Neural crest cell (in vitro differentiated cells): ENCODE results near the gene NOS1AP. TPM values are rescaled to one million over a fixed set of nuclear protein-coding genes. Genes with fewer than 3 reads are reported as not detected.

Source experiments
- DNase-seq: peaks from one replicate; pipeline ENCODE4 v3.0.0; 2021; ENCODE audit warnings: low read depth, mixed read lengths, low spot score
- H3K27ac Mint-ChIP-seq: one replicate; pipeline ENCODE4 v1.8.0; 2021; ENCODE audit warnings: mild to moderate bottlenecking, mixed read lengths; ENCODE audit not compliant: unreplicated experiment
- H3K27me3 Mint-ChIP-seq: 2 replicates; pipeline ENCODE4 v1.8.0; 2021; ENCODE audit warnings: low read depth, mild to moderate bottlenecking, mixed read lengths
- H3K36me3 Mint-ChIP-seq: 2 replicates; pipeline ENCODE4 v1.8.0; 2021; ENCODE audit warnings: low read depth, mild to moderate bottlenecking, mixed read lengths
- H3K4me1 Mint-ChIP-seq: 2 replicates; pipeline ENCODE4 v1.8.0; 2021; ENCODE audit warnings: mixed read lengths
- H3K4me3 Mint-ChIP-seq: one replicate; pipeline ENCODE4 v1.8.0; 2021; ENCODE audit warnings: mild to moderate bottlenecking, mixed read lengths
- H3K9me3 Mint-ChIP-seq: 2 replicates; pipeline ENCODE4 v1.8.0; 2021; ENCODE audit warnings: mixed read lengths
- total RNA-seq: library from RNA; stranded (reverse); gene quantifications from 2 replicates; pipeline ENCODE4 v1.2.1, GENCODE V29; 2021
- TF ChIP-seq, protein P1 (sequence below): fragments of 200-600 bp; sonication (generic); conservative IDR thresholded peaks from 2 replicates; pipeline ENCODE4 v1.5.0; 2021; ENCODE audit warnings: antibody characterized with exemption, mild to moderate bottlenecking

Gene NOS1AP
- total RNA-seq, 1 donor from 2014 or later, result 7.0 TPM

DNA sequence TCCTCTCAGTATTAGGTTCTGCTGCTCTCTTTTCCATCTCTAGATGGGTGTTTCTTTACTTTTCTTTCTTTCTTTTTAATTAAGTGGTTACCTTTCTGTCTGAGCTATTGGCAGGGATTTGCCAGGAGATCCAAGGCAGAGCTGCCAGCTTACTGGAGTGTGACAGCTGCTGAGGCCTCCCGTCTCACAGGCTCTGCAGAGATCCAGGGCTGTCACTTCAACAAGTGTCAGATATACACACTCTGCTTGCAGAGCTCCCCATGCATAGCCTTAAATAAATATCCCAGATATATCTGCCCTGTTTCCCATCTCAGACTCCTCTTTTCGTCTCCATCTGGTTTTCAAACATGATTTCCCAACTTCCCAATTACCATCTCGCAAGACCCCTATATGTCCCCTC is 124.3 kb downstream of the NOS1AP start:
- Mint-ChIP-seq H3K27ac (no peak overlapping the region), H3K4me1 (peaks cover 13% of the 10 kb centered on the region), H3K9me3 (no peaks in the 10 kb centered on the region), H3K36me3 (no peaks in the 10 kb centered on the region), H3K4me3 (no peak overlapping the region), H3K27me3 (no peaks in the 10 kb centered on the region)
- DNase-seq, result no peak
- TF ChIP-seq, protein P1, sequence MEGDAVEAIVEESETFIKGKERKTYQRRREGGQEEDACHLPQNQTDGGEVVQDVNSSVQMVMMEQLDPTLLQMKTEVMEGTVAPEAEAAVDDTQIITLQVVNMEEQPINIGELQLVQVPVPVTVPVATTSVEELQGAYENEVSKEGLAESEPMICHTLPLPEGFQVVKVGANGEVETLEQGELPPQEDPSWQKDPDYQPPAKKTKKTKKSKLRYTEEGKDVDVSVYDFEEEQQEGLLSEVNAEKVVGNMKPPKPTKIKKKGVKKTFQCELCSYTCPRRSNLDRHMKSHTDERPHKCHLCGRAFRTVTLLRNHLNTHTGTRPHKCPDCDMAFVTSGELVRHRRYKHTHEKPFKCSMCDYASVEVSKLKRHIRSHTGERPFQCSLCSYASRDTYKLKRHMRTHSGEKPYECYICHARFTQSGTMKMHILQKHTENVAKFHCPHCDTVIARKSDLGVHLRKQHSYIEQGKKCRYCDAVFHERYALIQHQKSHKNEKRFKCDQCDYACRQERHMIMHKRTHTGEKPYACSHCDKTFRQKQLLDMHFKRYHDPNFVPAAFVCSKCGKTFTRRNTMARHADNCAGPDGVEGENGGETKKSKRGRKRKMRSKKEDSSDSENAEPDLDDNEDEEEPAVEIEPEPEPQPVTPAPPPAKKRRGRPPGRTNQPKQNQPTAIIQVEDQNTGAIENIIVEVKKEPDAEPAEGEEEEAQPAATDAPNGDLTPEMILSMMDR, result no peak

DNA sequence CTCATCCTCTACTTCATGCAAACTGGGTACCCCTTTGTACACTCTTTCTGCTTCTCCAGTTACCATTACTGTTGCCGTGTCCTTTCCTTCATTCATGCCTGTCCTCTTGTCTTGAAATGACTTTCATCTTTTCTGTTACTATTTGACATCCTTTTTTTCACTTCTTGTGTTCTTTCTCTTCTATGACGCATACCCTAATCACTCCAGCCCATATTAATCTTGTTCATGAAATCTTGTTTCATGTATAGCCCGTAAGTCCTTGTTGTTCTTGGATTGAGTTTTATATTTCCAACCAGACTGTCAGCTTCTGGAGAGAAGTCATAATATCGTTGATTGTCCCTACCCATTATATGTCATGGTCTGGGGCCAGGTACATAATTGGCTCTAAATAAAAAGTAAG is 126.1 kb downstream of the NOS1AP start:
- H3K4me1 Mint-ChIP-seq, result peaks cover 13% of the 10 kb centered on the region
- no peaks in the 10 kb centered on the region for H3K36me3 Mint-ChIP-seq
- H3K4me3 Mint-ChIP-seq, result no peak overlapping the region
- no peaks in the 10 kb centered on the region for H3K9me3 Mint-ChIP-seq
- no peak for DNase-seq
- TF ChIP-seq, protein P1, result no peak
- no peaks in the 10 kb centered on the region for H3K27me3 Mint-ChIP-seq
- no peak overlapping the region for H3K27ac Mint-ChIP-seq

DNA sequence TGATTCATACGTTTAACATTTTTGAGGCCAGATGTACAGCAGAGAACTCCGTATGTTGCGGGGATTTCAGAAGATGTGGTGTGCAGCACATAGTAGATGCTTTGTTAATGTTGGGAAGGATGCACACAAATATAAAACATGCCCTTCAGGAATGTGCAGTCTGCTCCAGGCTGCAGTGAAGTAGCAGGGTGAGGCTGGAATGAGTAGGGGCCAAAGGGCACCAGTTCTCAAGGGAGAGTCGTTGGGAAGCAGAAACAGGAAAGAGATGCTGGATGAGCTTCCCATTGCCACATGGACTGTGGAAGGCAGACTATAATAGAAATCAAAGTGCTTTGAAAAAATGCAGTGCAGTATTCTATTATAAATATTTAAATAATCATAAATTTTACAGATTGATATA is 126.9 kb downstream of the NOS1AP start:
- Mint-ChIP-seq H3K4me3 (no peak overlapping the region), H3K36me3 (no peaks in the 10 kb centered on the region), H3K27me3 (no peaks in the 10 kb centered on the region), H3K27ac (no peak overlapping the region), H3K9me3 (no peaks in the 10 kb centered on the region), H3K4me1 (peaks cover 13% of the 10 kb centered on the region)
- TF ChIP-seq, protein P1, result no peak
- no peak for DNase-seq

DNA sequence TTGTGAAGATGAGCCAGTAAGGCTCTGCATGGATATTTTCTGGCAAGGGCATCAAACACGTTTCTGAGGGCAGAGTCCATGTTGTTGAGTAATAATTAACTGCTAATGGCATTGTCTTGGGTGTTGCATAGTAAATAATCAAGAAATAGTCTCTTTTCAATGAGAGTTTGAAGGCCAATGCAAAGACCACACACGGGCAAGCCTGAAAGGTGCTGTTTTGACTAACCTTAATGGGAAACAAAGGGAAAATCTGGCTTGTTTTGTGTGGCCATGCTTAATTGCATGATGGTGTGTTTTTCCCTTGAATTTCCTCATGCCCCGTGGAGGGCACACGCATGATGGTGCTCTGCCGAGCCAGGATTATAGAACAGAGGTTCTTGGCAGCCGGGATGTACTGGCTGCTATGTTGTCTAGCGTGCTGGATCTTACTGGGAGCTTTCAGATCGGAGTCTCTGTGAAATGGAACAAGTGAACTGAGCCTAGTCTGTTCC is 127.6 kb downstream of the NOS1AP start:
- TF ChIP-seq, protein P1, result no peak
- Mint-ChIP-seq H3K4me1 (peaks cover 13% of the 10 kb centered on the region), H3K9me3 (no peaks in the 10 kb centered on the region), H3K36me3 (peaks cover 2% of the 10 kb centered on the region), H3K4me3 (no peak overlapping the region), H3K27me3 (no peaks in the 10 kb centered on the region), H3K27ac (peak overlapping the region; percentile 20)
- DNase-seq, result no peak

DNA sequence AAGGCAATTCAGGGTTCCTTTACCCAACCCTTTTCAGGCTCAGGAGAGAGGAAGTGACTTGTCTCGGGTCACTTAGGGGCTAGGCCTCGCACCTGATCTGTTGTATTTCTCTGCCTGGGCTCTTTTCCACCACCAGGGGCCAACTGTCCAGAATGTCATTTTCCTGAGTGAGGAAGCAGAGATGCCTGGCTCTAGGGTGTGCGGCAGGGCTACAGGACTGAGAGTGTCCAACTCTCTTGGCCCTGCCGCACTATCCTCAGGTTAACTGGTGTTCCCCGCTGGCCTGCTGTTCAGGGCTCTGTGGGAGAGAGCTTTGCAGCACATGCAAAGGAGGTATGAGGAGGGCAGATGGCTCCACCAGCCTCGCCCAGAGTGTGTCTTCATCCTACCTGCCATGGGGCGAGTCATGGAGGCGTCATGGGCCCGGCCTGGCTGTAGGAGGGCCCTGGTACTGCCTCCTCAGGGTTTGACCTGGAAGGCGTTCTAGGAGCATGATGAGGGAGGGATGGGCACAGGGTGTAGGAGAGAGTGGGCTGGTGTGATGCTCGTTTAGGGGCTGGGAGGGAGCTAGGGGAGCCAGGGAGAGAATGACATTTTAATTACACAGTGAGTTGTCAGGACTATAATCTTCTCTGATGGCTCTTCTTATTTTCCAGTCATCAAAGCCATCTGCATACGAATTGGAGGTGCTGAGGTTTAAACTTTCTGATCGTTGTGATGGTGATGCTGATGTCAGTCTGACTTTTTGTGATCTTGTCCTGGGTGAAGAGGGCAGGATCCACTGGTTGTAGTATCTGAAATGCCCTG is 128.3 kb downstream of the NOS1AP start:
- Mint-ChIP-seq H3K4me3 (no peak overlapping the region), H3K9me3 (no peaks in the 10 kb centered on the region), H3K27ac (peak overlapping the region; percentile 25), H3K36me3 (peaks cover 2% of the 10 kb centered on the region), H3K27me3 (no peaks in the 10 kb centered on the region), H3K4me1 (peaks cover 13% of the 10 kb centered on the region)
- DNase-seq, result no peak
- TF ChIP-seq, protein P1, result peak; percentile 31
